Neural cell (in vitro differentiated cells): ENCODE measurements around the gene NBPF11.
"Not testable (repeated sequence)": the region's sequence is repeated elsewhere in the genome, so short reads cannot be mapped to it uniquely, and the experiment has no call there.

Experiments
- EZH2 ChIP-seq: fragments of 200-600, 300-800 bp; shearing (Covaris generic), sonication (generic); IDR thresholded peaks from 2 replicates; pipeline ENCODE4 v1.6.1; 2014; ENCODE audit warnings: antibody characterized with exemption, low read length, borderline replicate concordance, mild to moderate bottlenecking; ENCODE audit not compliant: insufficient read depth, poor library complexity, severe bottlenecking
- POLR2AphosphoS5 ChIP-seq: IDR thresholded peaks from 2 replicates; pipeline ENCODE4 v1.6.1; 2012
- RAD21 ChIP-seq: fragments of 450-650 bp; conservative IDR thresholded peaks from 2 replicates; pipeline ENCODE4 v1.6.1; 2014; ENCODE audit warnings: antibody characterized with exemption, mild to moderate bottlenecking, moderate library complexity
- SMC3 ChIP-seq: fragments of 450-650 bp; conservative IDR thresholded peaks from 2 replicates; pipeline ENCODE4 v1.6.1; 2014; ENCODE audit warnings: antibody characterized with exemption, mild to moderate bottlenecking, moderate library complexity; ENCODE audit not compliant: poor library complexity
- TAF1 ChIP-seq: IDR thresholded peaks from 2 replicates; pipeline ENCODE4 v1.6.1; 2012; ENCODE audit warnings: low read depth
- TF ChIP-seq, protein P1 (sequence below): fragments of 450-650 bp; IDR thresholded peaks from 2 replicates; pipeline ENCODE4 v1.5.1; 2014; ENCODE audit warnings: antibody characterized with exemption, mild to moderate bottlenecking, moderate library complexity; ENCODE audit not compliant: poor library complexity, severe bottlenecking
- TF ChIP-seq, protein P2 (sequence below): IDR thresholded peaks from 2 replicates; pipeline ENCODE4 v1.6.1; 2012; ENCODE audit warnings: borderline replicate concordance

DNA sequence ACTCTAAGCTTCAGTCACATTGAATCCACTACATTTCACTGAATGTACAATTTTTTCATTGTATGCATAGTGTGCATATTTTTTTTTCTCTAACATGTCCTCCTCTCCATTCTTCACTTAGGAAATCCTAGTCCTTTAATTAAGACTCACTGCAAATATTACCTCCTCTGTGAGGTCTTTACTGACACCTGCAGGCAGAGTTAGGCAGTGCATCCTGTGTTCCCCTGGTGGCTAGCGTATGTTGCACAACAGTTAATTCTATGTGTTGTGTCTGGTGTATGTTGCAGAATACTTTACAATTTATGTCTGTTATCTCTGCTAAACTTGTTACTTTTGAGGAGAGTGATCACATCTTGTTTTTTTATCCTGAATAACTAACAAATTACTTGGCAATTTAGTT, 70.9 kb downstream of the NBPF11 start:
- TF ChIP-seq, protein P1, sequence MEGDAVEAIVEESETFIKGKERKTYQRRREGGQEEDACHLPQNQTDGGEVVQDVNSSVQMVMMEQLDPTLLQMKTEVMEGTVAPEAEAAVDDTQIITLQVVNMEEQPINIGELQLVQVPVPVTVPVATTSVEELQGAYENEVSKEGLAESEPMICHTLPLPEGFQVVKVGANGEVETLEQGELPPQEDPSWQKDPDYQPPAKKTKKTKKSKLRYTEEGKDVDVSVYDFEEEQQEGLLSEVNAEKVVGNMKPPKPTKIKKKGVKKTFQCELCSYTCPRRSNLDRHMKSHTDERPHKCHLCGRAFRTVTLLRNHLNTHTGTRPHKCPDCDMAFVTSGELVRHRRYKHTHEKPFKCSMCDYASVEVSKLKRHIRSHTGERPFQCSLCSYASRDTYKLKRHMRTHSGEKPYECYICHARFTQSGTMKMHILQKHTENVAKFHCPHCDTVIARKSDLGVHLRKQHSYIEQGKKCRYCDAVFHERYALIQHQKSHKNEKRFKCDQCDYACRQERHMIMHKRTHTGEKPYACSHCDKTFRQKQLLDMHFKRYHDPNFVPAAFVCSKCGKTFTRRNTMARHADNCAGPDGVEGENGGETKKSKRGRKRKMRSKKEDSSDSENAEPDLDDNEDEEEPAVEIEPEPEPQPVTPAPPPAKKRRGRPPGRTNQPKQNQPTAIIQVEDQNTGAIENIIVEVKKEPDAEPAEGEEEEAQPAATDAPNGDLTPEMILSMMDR = not testable (repeated sequence)
- not testable (repeated sequence) for TF ChIP-seq POLR2AphosphoS5, TAF1, RAD21, EZH2, SMC3
- TF ChIP-seq, protein P2, sequence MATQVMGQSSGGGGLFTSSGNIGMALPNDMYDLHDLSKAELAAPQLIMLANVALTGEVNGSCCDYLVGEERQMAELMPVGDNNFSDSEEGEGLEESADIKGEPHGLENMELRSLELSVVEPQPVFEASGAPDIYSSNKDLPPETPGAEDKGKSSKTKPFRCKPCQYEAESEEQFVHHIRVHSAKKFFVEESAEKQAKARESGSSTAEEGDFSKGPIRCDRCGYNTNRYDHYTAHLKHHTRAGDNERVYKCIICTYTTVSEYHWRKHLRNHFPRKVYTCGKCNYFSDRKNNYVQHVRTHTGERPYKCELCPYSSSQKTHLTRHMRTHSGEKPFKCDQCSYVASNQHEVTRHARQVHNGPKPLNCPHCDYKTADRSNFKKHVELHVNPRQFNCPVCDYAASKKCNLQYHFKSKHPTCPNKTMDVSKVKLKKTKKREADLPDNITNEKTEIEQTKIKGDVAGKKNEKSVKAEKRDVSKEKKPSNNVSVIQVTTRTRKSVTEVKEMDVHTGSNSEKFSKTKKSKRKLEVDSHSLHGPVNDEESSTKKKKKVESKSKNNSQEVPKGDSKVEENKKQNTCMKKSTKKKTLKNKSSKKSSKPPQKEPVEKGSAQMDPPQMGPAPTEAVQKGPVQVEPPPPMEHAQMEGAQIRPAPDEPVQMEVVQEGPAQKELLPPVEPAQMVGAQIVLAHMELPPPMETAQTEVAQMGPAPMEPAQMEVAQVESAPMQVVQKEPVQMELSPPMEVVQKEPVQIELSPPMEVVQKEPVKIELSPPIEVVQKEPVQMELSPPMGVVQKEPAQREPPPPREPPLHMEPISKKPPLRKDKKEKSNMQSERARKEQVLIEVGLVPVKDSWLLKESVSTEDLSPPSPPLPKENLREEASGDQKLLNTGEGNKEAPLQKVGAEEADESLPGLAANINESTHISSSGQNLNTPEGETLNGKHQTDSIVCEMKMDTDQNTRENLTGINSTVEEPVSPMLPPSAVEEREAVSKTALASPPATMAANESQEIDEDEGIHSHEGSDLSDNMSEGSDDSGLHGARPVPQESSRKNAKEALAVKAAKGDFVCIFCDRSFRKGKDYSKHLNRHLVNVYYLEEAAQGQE = not testable (repeated sequence)
